HEK293 (cell line): ENCODE data around the gene MEF2C.

Source experiments
- CTCF ChIA-PET: fragments of 350-600 bp; formaldehyde crosslinking; extraction: SDS; loops from one replicate; lab custom pipeline; 2021; ENCODE audit warnings: antibody characterized with exemption; lab: Yijun Ruan, JAX
- POLR2A ChIA-PET: fragments of 300-600 bp; formaldehyde crosslinking; extraction: SDS; loops from one replicate; lab custom pipeline; 2020; ENCODE audit warnings: antibody characterized with exemption, inconsistent platforms; lab: Yijun Ruan, JAX
- H3K27ac ChIP-seq: fragments of 200-500 bp; sonication (Bioruptor generic); 2 replicates; pipeline ENCODE4 v1.5.1; 2014; ENCODE audit warnings: low read depth, low read length, control low read depth, inconsistent platforms; ENCODE audit errors: extremely low read depth
- H3K36me3 ChIP-seq, 2 experiments: fragments of 200-500 bp in 1 of 2; sonication (Bioruptor generic) in 1 of 2; 1 replicate in 1 of 2; 2 replicates in 1 of 2; pipeline ENCODE4 v1.5.1; 2014 to 2017; ENCODE audit warnings: inconsistent platforms in 2 of 2, low read length in 2 of 2; ENCODE audit not compliant: control insufficient read depth in 2 of 2, insufficient read depth in 1 of 2
- H3K4me1 ChIP-seq: fragments of 200-500 bp; sonication (Bioruptor generic); 2 replicates; pipeline ENCODE4 v1.5.1; 2014; ENCODE audit warnings: mild to moderate bottlenecking, low read length, inconsistent platforms; ENCODE audit not compliant: control insufficient read depth, insufficient read depth
- H3K4me3 ChIP-seq: 2 replicates; pipeline ENCODE4 v1.5.1; 2011; ENCODE audit warnings: low read depth, mild to moderate bottlenecking, control low read depth, low read length, moderate library complexity
- H3K9me3 ChIP-seq: fragments of 200-500 bp; sonication (Bioruptor generic); 2 replicates; pipeline ENCODE4 v1.5.1; 2014; ENCODE audit warnings: low read depth, low read length, inconsistent platforms; ENCODE audit not compliant: control insufficient read depth, insufficient read depth
- HOXC10 ChIP-seq: sonication (generic); formaldehyde crosslinking; IDR thresholded peaks from 2 replicates; pipeline ENCODE4 v1.8.1; 2023; ENCODE audit warnings: mild to moderate bottlenecking, missing genetic modification reagents
- IKZF3 ChIP-seq: fragments of 450-650 bp; IDR thresholded peaks from 2 replicates; pipeline ENCODE4 v1.5.0; 2018; ENCODE audit warnings: missing biosample characterization, mild to moderate bottlenecking, missing genetic modification characterization, moderate library complexity
- KLF8 ChIP-seq: fragments of 450-650 bp; formaldehyde crosslinking; IDR thresholded peaks from 2 replicates; pipeline ENCODE4 v1.5.1; 2016; ENCODE audit warnings: missing biosample characterization, missing genetic modification characterization
- KLF9 ChIP-seq: fragments of 450-650 bp; formaldehyde crosslinking; IDR thresholded peaks from 2 replicates; pipeline ENCODE4 v1.5.1; 2016; ENCODE audit warnings: missing biosample characterization, missing genetic modification characterization, low read depth
- PRDM1 ChIP-seq: fragments of 450-650 bp; formaldehyde crosslinking; IDR thresholded peaks from 2 replicates; pipeline ENCODE4; 2016; ENCODE audit warnings: missing biosample characterization, missing genetic modification characterization
- SALL2 ChIP-seq: fragments of 450-650 bp; formaldehyde crosslinking; IDR thresholded peaks from 2 replicates; pipeline ENCODE4 v1.5.0; 2017; ENCODE audit warnings: missing biosample characterization, mild to moderate bottlenecking, missing genetic modification characterization, borderline replicate concordance
- SCRT1 ChIP-seq: fragments of 450-650 bp; formaldehyde crosslinking; IDR thresholded peaks from 2 replicates; pipeline ENCODE4 v1.5.1; 2016; ENCODE audit warnings: missing biosample characterization, missing genetic modification characterization, borderline replicate concordance
- SCRT2 ChIP-seq: fragments of 450-650 bp; formaldehyde crosslinking; IDR thresholded peaks from 2 replicates; pipeline ENCODE4 v1.5.1; 2016; ENCODE audit warnings: missing biosample characterization, missing genetic modification characterization
- SP7 ChIP-seq: fragments of 450-650 bp; formaldehyde crosslinking; IDR thresholded peaks from 2 replicates; pipeline ENCODE4 v1.5.1; 2016; ENCODE audit warnings: missing biosample characterization, missing genetic modification characterization
- ZFP69B ChIP-seq: fragments of 450-650 bp; formaldehyde crosslinking; IDR thresholded peaks from 2 replicates; pipeline ENCODE4 v1.5.1; 2016; ENCODE audit warnings: missing biosample characterization, missing genetic modification characterization
- ZIC2 ChIP-seq: fragments of 450-650 bp; formaldehyde crosslinking; IDR thresholded peaks from 2 replicates; pipeline ENCODE4 v1.5.1; 2016; ENCODE audit warnings: missing biosample characterization, missing genetic modification characterization
- ZNF157 ChIP-seq: fragments of 450-650 bp; formaldehyde crosslinking; IDR thresholded peaks from 2 replicates; pipeline ENCODE4 v1.5.1; 2016; ENCODE audit warnings: missing biosample characterization, missing genetic modification characterization
- ZNF211 ChIP-seq: fragments of 450-650 bp; formaldehyde crosslinking; IDR thresholded peaks from 2 replicates; pipeline ENCODE4 v1.5.1; 2016; ENCODE audit warnings: low read depth, missing biosample characterization, missing genetic modification characterization
- ZNF214 ChIP-seq: fragments of 450-650 bp; formaldehyde crosslinking; IDR thresholded peaks from 2 replicates; pipeline ENCODE4 v1.5.1; 2017; ENCODE audit warnings: missing biosample characterization, mild to moderate bottlenecking, missing genetic modification characterization, borderline replicate concordance
- ZNF24 ChIP-seq: fragments of 450-650 bp; formaldehyde crosslinking; IDR thresholded peaks from 2 replicates; pipeline ENCODE4 v1.5.1; 2016; ENCODE audit warnings: missing biosample characterization, missing genetic modification characterization
- ZNF248 ChIP-seq: fragments of 450-650 bp; formaldehyde crosslinking; IDR thresholded peaks from 2 replicates; pipeline ENCODE4 v1.5.1; 2017; ENCODE audit warnings: missing biosample characterization, missing genetic modification characterization
- ZNF324 ChIP-seq: fragments of 450-650 bp; formaldehyde crosslinking; IDR thresholded peaks from 2 replicates; pipeline ENCODE4 v1.5.1; 2016; ENCODE audit warnings: missing biosample characterization, missing genetic modification characterization
- ZNF362 ChIP-seq: fragments of 450-650 bp; formaldehyde crosslinking; IDR thresholded peaks from 2 replicates; pipeline ENCODE4 v1.5.1; 2016; ENCODE audit warnings: missing biosample characterization, missing genetic modification characterization
- ZNF366 ChIP-seq: fragments of 450-650 bp; formaldehyde crosslinking; conservative IDR thresholded peaks from 2 replicates; pipeline ENCODE4 v1.5.1; 2016; ENCODE audit warnings: missing biosample characterization, missing genetic modification characterization
- ZNF37A ChIP-seq: fragments of 450-650 bp; IDR thresholded peaks from 2 replicates; pipeline ENCODE4 v1.5.1; 2018; ENCODE audit warnings: missing biosample characterization, missing genetic modification characterization
- ZNF391 ChIP-seq: fragments of 450-650 bp; formaldehyde crosslinking; IDR thresholded peaks from 2 replicates; pipeline ENCODE4 v1.5.1; 2016; ENCODE audit warnings: low read depth, missing biosample characterization, missing genetic modification characterization, borderline replicate concordance
- ZNF426 ChIP-seq: fragments of 450-650 bp; formaldehyde crosslinking; IDR thresholded peaks from 2 replicates; pipeline ENCODE4 v1.5.1; 2017; ENCODE audit warnings: missing biosample characterization, missing genetic modification characterization, mild to moderate bottlenecking, inconsistent platforms, moderate library complexity
- ZNF449 ChIP-seq: fragments of 450-650 bp; formaldehyde crosslinking; IDR thresholded peaks from 2 replicates; pipeline ENCODE4 v1.5.1; 2017; ENCODE audit warnings: missing biosample characterization, mild to moderate bottlenecking, missing genetic modification characterization, moderate library complexity
- ZNF473 ChIP-seq: fragments of 450-650 bp; formaldehyde crosslinking; IDR thresholded peaks from 2 replicates; pipeline ENCODE4 v1.5.1; 2017; ENCODE audit warnings: missing biosample characterization, missing genetic modification characterization
- ZNF600 ChIP-seq: fragments of 450-650 bp; formaldehyde crosslinking; IDR thresholded peaks from 2 replicates; pipeline ENCODE4 v1.5.1; 2016; ENCODE audit warnings: missing biosample characterization, missing genetic modification characterization
- ZNF654 ChIP-seq: fragments of 450-650 bp; formaldehyde crosslinking; IDR thresholded peaks from 2 replicates; pipeline ENCODE4 v1.5.1; 2016; ENCODE audit warnings: low read depth, missing biosample characterization, missing genetic modification characterization
- ZNF677 ChIP-seq: fragments of 450-650 bp; IDR thresholded peaks from 2 replicates; pipeline ENCODE4 v1.5.0; 2018; ENCODE audit warnings: missing biosample characterization, mild to moderate bottlenecking, missing genetic modification characterization, moderate library complexity
- ZNF777 ChIP-seq: fragments of 450-650 bp; formaldehyde crosslinking; IDR thresholded peaks from 2 replicates; pipeline ENCODE4 v1.5.1; 2017; ENCODE audit warnings: missing biosample characterization, missing genetic modification characterization, borderline replicate concordance
- ZNF792 ChIP-seq: fragments of 450-650 bp; formaldehyde crosslinking; IDR thresholded peaks from 2 replicates; pipeline ENCODE4 v1.5.1; 2016; ENCODE audit warnings: missing biosample characterization, missing genetic modification characterization
- ZSCAN30 ChIP-seq: fragments of 450-650 bp; IDR thresholded peaks from 2 replicates; pipeline ENCODE4 v1.5.1; 2018; ENCODE audit warnings: missing biosample characterization, mild to moderate bottlenecking, missing genetic modification characterization, moderate library complexity
- TF ChIP-seq, protein P1 (sequence below): fragments of 450-650 bp; formaldehyde crosslinking; IDR thresholded peaks from 2 replicates; pipeline ENCODE4 v1.5.0; 2017; ENCODE audit warnings: missing biosample characterization, missing genetic modification characterization, borderline replicate concordance
- TF ChIP-seq, protein P2 (sequence below): fragments of 450-650 bp; formaldehyde crosslinking; IDR thresholded peaks from 2 replicates; pipeline ENCODE4 v1.5.1; 2016; ENCODE audit warnings: missing biosample characterization, missing genetic modification characterization

Gene MEF2C

DNA sequence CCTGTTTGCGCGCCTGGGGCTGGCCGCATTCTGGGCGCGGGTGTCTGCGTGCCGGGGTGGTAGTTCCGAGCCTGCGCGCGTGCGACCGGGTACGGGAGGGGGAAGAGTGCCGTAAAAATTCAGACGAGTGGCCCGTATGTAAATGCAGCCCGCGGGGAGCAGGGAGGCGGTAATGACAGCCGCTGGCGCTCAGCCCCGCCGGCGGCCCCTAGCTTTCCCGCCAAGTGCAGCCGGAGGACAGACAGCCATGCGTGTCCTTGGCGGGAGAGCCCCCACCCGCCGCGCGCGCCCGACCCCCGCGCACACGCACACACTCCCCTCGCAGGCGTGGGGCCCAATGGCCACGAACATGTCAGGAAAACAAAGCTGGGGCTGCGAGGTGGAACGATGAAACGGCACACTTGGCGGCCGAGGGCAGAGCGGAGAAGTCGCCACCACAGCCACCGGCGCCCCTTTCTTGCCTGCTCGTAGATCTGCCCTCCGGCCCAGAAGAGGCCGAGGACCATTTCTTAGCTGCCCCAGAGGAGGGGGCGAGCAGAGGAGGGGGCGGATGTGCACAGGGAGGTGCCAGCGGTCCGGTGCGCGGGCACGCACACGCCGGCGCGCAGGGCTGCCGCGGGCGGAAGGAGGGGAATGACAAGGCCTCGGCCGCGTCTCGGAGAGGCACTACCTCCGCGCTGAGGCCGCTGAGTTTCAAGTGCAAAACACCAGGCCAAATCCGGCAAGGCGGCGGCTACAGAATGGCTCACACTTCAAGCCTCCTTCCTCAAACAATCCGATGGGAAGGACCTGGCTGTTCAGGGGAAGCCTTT, 208.4 kb downstream of the MEF2C start:
- H3K4me1 ChIP-seq, result peaks cover 3% of the 10 kb centered on the region; the same call in 1 of the 2 replicates
- no peaks in the 10 kb centered on the region for H3K36me3 ChIP-seq
- POLR2A ChIA-PET, result interaction anchor here (0.6 to 2.5 kb wide), 6 partner anchors 10 to 158 kb away, joined by 3 to 30 read pairs (median 6); no protein-coding TSS in a partner anchor
- CTCF ChIA-PET, result interaction anchor here (0.5 to 1.3 kb wide), 2 partner anchors 16 to 20 kb away, joined by 3 to 5 read pairs; no protein-coding TSS in a partner anchor
- H3K4me3 ChIP-seq, result peak overlapping the region; percentile 66
- no peaks in the 10 kb centered on the region for H3K9me3 ChIP-seq
- peak overlapping the region; percentile 92 for H3K27ac ChIP-seq
- TF ChIP-seq ZNF391 (tag by site-specific recombination) (no peak; the same call in 1 of the 2 replicates), SALL2 (no peak), HOXC10 (no peak), IKZF3 (no peak), ZNF654 (no peak), ZIC2 (tag by site-specific recombination) (peak; percentile 80), PRDM1 (tag by site-specific recombination) (no peak), KLF9 (no peak; the same call in 1 of the 2 replicates), ZNF157 (no peak), ZNF792 (tag by site-specific recombination) (no peak; the same call in 1 of the 2 replicates), ZNF449 (peak; percentile 49; the same call in 1 of the 2 replicates), ZNF211 (tag by site-specific recombination) (no peak), ZNF37A (tag by site-specific recombination) (no peak), SCRT1 (tag by site-specific recombination) (no peak), KLF8 (0 out of 2 replicates have a peak, but pooled peaks have one; percentile 31), SP7 (peak; percentile 81), ZFP69B (tag by site-specific recombination) (peak; percentile 59; the same call in 1 of the 2 replicates), ZNF248 (tag by site-specific recombination) (no peak), SCRT2 (tag by site-specific recombination) (no peak), ZNF426 (tag by site-specific recombination) (no peak), ZNF362 (no peak), ZNF677 (tag by site-specific recombination) (no peak), ZNF600 (tag by site-specific recombination) (peak; percentile 27; the same call in 1 of the 2 replicates), ZNF473 (tag by site-specific recombination) (no peak), ZSCAN30 (tag by site-specific recombination) (peak; percentile 83), ZNF214 (no peak), ZNF24 (tag by site-specific recombination) (peak; percentile 69; the same call in 1 of the 2 replicates), ZNF366 (tag by site-specific recombination) (no peak), ZNF777 (tag by site-specific recombination) (no peak), ZNF324 (tag by site-specific recombination) (no peak)
- TF ChIP-seq, protein P1, sequence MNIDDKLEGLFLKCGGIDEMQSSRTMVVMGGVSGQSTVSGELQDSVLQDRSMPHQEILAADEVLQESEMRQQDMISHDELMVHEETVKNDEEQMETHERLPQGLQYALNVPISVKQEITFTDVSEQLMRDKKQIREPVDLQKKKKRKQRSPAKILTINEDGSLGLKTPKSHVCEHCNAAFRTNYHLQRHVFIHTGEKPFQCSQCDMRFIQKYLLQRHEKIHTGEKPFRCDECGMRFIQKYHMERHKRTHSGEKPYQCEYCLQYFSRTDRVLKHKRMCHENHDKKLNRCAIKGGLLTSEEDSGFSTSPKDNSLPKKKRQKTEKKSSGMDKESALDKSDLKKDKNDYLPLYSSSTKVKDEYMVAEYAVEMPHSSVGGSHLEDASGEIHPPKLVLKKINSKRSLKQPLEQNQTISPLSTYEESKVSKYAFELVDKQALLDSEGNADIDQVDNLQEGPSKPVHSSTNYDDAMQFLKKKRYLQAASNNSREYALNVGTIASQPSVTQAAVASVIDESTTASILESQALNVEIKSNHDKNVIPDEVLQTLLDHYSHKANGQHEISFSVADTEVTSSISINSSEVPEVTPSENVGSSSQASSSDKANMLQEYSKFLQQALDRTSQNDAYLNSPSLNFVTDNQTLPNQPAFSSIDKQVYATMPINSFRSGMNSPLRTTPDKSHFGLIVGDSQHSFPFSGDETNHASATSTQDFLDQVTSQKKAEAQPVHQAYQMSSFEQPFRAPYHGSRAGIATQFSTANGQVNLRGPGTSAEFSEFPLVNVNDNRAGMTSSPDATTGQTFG (tag by site-specific recombination), result no peak
- TF ChIP-seq, protein P2, sequence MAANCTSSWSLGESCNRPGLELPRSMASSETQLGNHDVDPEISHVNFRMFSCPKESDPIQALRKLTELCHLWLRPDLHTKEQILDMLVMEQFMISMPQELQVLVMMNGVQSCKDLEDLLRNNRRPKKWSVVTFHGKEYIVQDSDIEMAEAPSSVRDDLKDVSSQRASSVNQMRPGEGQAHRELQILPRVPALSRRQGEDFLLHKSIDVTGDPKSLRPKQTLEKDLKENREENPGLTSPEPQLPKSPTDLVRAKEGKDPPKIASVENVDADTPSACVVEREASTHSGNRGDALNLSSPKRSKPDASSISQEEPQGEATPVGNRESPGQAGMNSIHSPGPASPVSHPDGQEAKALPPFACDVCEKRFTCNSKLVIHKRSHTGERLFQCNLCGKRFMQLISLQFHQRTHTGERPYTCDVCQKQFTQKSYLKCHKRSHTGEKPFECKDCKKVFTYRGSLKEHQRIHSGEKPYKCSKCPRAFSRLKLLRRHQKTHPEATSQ, result 0 out of 2 replicates have a peak, but pooled peaks have one; percentile 58
